H9 (cell line): Measurements from ENCODE around the gene DENND5A. TPM values are rescaled to one million over a fixed set of nuclear protein-coding genes. Genes with fewer than 3 reads are reported as not detected.

ENCODE experiments used
- DNase-seq: peaks from one replicate; pipeline ENCODE4 v3.0.0-alpha.2; 2017
- H2AFZ ChIP-seq: one replicate; pipeline ENCODE4 v1.6.1; 2013; ENCODE audit warnings: mild to moderate bottlenecking, low read length, control low read depth, moderate library complexity
- H2AK5ac ChIP-seq: 2 replicates; pipeline ENCODE4 v1.6.1; 2013; ENCODE audit warnings: low read length, control low read depth, mixed read lengths; ENCODE audit not compliant: insufficient read length
- H2BK120ac ChIP-seq: one replicate; pipeline ENCODE4 v1.6.1; 2013; ENCODE audit warnings: low read depth, mild to moderate bottlenecking, low read length, control low read depth, inconsistent platforms; ENCODE audit not compliant: poor library complexity, severe bottlenecking
- H2BK12ac ChIP-seq: 2 replicates; pipeline ENCODE4 v1.6.1; 2013; ENCODE audit warnings: low read length, control low read depth, mixed read lengths, low read depth; ENCODE audit not compliant: insufficient read length
- H2BK15ac ChIP-seq: 2 replicates; pipeline ENCODE4 v1.6.1; 2013; ENCODE audit warnings: low read depth, low read length, control low read depth
- H2BK20ac ChIP-seq: one replicate; pipeline ENCODE4 v1.6.1; 2013; ENCODE audit warnings: low read depth, mild to moderate bottlenecking, low read length, control low read depth, inconsistent platforms; ENCODE audit not compliant: poor library complexity, severe bottlenecking
- H2BK5ac ChIP-seq: 2 replicates; pipeline ENCODE4 v1.6.1; 2013; ENCODE audit warnings: low read length, control low read depth, mixed read lengths; ENCODE audit not compliant: insufficient read length
- H3K14ac ChIP-seq: 2 replicates; pipeline ENCODE4 v1.6.1; 2013; ENCODE audit warnings: low read length, control low read depth; ENCODE audit not compliant: insufficient read depth
- H3K18ac ChIP-seq: 2 replicates; pipeline ENCODE4 v1.6.1; 2013; ENCODE audit warnings: low read depth, mild to moderate bottlenecking, mixed read lengths, low read length, control low read depth; ENCODE audit not compliant: insufficient read length
- H3K23ac ChIP-seq: 2 replicates; pipeline ENCODE4 v1.6.1; 2013; ENCODE audit warnings: low read length, control low read depth, mixed read lengths, low read depth; ENCODE audit not compliant: insufficient read length
- H3K23me2 ChIP-seq: 2 replicates; pipeline ENCODE4 v1.6.1; 2013; ENCODE audit warnings: low read depth, mild to moderate bottlenecking, mixed read lengths, low read length, control low read depth; ENCODE audit not compliant: insufficient read length, poor library complexity, severe bottlenecking
- H3K27ac ChIP-seq: 2 replicates; pipeline ENCODE4 v1.5.1; 2013; ENCODE audit warnings: low read length, control low read depth, mixed read lengths, low read depth; ENCODE audit not compliant: insufficient read length
- H3K27me3 ChIP-seq: 2 replicates; pipeline ENCODE4 v1.6.1; 2013; ENCODE audit warnings: low read length, control low read depth, inconsistent platforms; ENCODE audit not compliant: insufficient read depth
- H3K4ac ChIP-seq: 2 replicates; pipeline ENCODE4 v1.6.1; 2013; ENCODE audit warnings: low read depth, mild to moderate bottlenecking, control low read depth, inconsistent platforms, low read length, moderate library complexity
- H3K4me1 ChIP-seq: 2 replicates; pipeline ENCODE4 v1.6.1; 2013; ENCODE audit warnings: low read length, control low read depth, inconsistent platforms; ENCODE audit not compliant: insufficient read depth
- H3K4me2 ChIP-seq: 2 replicates; pipeline ENCODE4 v1.6.1; 2013; ENCODE audit warnings: low read length, control low read depth, mixed read lengths; ENCODE audit not compliant: insufficient read length, insufficient read depth
- H3K56ac ChIP-seq: 2 replicates; pipeline ENCODE4 v1.6.1; 2013; ENCODE audit warnings: low read depth, mild to moderate bottlenecking, mixed read lengths, low read length, control low read depth; ENCODE audit not compliant: insufficient read length
- H3K79me1 ChIP-seq: 2 replicates; pipeline ENCODE4 v1.6.1; 2013; ENCODE audit warnings: low read depth, mild to moderate bottlenecking, moderate library complexity, low read length, control low read depth, inconsistent platforms; ENCODE audit not compliant: insufficient read depth, poor library complexity, severe bottlenecking
- H3K79me2 ChIP-seq: 2 replicates; pipeline ENCODE4 v1.6.1; 2013; ENCODE audit warnings: low read length, control low read depth, inconsistent platforms; ENCODE audit not compliant: insufficient read depth
- H3K9ac ChIP-seq: 2 replicates; pipeline ENCODE4 v1.6.1; 2013; ENCODE audit warnings: low read length, control low read depth, mixed read lengths; ENCODE audit not compliant: insufficient read length; ENCODE audit errors: extremely low read depth
- H3K9me3 ChIP-seq: one replicate; pipeline ENCODE4 v1.6.1; 2013; ENCODE audit warnings: low read depth, low read length, inconsistent platforms; ENCODE audit not compliant: control insufficient read depth
- H3T11ph ChIP-seq: one replicate; pipeline ENCODE4 v1.6.1; 2013; ENCODE audit warnings: mild to moderate bottlenecking, low read length, control low read depth, inconsistent platforms
- H4K20me1 ChIP-seq: one replicate; pipeline ENCODE4 v1.6.1; 2013; ENCODE audit not compliant: control insufficient read depth, insufficient read length, insufficient read depth
- H4K5ac ChIP-seq: 2 replicates; pipeline ENCODE4 v1.6.1; 2013; ENCODE audit warnings: low read depth, mild to moderate bottlenecking, mixed read lengths, low read length, control low read depth; ENCODE audit not compliant: insufficient read length
- H4K8ac ChIP-seq: replicated peaks from 2 replicates; pipeline ENCODE4 v1.6.1; 2013; ENCODE audit warnings: low read length, control low read depth, mixed read lengths, low read depth; ENCODE audit not compliant: insufficient read length
- H4K91ac ChIP-seq: 2 replicates; pipeline ENCODE4 v1.6.1; 2013; ENCODE audit warnings: low read depth, mild to moderate bottlenecking, moderate library complexity, mixed read lengths, low read length, control low read depth; ENCODE audit not compliant: insufficient read length
- H3K27ac Mint-ChIP-seq, 3 experiments: 2 replicates in 2 of 3; 3 replicates in 1 of 3; pipeline ENCODE4 v1.8.0; 2020 to 2021; ENCODE audit warnings: mixed read lengths in 3 of 3, mild to moderate bottlenecking in 1 of 3, moderate library complexity in 1 of 3
- H3K27me3 Mint-ChIP-seq: 2 replicates; pipeline ENCODE4 v1.8.0; 2021; ENCODE audit warnings: low read depth, mild to moderate bottlenecking, moderate library complexity, mixed read lengths
- H3K36me3 Mint-ChIP-seq, 3 experiments: 2 replicates in 2 of 3; 3 replicates in 1 of 3; pipeline ENCODE4 v1.8.0; 2020 to 2021; ENCODE audit warnings: low read depth in 3 of 3, mixed read lengths in 3 of 3; ENCODE audit not compliant: insufficient read depth in 1 of 3
- H3K4me1 Mint-ChIP-seq, 2 experiments: 2 replicates each; pipeline ENCODE4 v1.8.0; 2020; ENCODE audit warnings: mixed read lengths in 2 of 2
- H3K4me3 Mint-ChIP-seq, 2 experiments: 2 replicates in 1 of 2; 3 replicates in 1 of 2; pipeline ENCODE4 v1.8.0; 2020 to 2021; ENCODE audit warnings: mild to moderate bottlenecking in 2 of 2, mixed read lengths in 2 of 2, moderate library complexity in 1 of 2
- H3K9me3 Mint-ChIP-seq, 2 experiments: 2 replicates in 1 of 2; 3 replicates in 1 of 2; pipeline ENCODE4 v1.8.0; 2020; ENCODE audit warnings: mild to moderate bottlenecking in 2 of 2, mixed read lengths in 2 of 2, moderate library complexity in 1 of 2
- CTCF ChIP-seq: fragments of 200-600 bp; sonication (generic); conservative IDR thresholded peaks from 3 replicates; pipeline ENCODE4 v1.8.0; 2021; ENCODE audit warnings: antibody characterized with exemption, mild to moderate bottlenecking
- WGBS: extraction: QIAGEN DNeasy Blood & Tissue Kit; methylation state at CpG from one replicate; pipeline ENCODE4 v1.1.7; 2013; ENCODE audit warnings: missing lambda C conversion rate, low lambda C conversion rate, mixed read lengths; ENCODE audit not compliant: insufficient read length; ENCODE audit errors: extremely low coverage; 5-methylcytosine and 5-hydroxymethylcytosine counted together
- total RNA-seq: library from RNA; stranded (reverse); gene quantifications from 2 replicates; pipeline ENCODE4 v1.2.1, GENCODE V29; 2021

Gene DENND5A
- total RNA-seq, 1 experiment from 2014 or later = 59.6 TPM

- no peak overlapping the region for H4K5ac ChIP-seq
- H3K18ac ChIP-seq = no peak overlapping the region
- no peaks in the 10 kb centered on the region for H3K9me3 ChIP-seq
- H3K4me2 ChIP-seq = no peak overlapping the region
- no peak overlapping the region for H2BK5ac ChIP-seq
- H2AK5ac ChIP-seq = no peak overlapping the region
- H3K79me2 ChIP-seq = no peaks in the 10 kb centered on the region
- H4K20me1 ChIP-seq = peaks cover 2% of the 10 kb centered on the region
- H3K23ac ChIP-seq = no peak overlapping the region
- no peak overlapping the region for H2BK15ac ChIP-seq
- no peaks in the 10 kb centered on the region for H3K27me3 ChIP-seq
- no peak overlapping the region for H2BK120ac ChIP-seq
- peaks cover 49 to 57% (median 54%) of the 10 kb centered on the region in 3 experiments for H3K36me3 Mint-ChIP-seq
- H3K9ac ChIP-seq = no peak overlapping the region
- no peak overlapping the region for H3K56ac ChIP-seq
- no peak overlapping the region for H3K14ac ChIP-seq
- H4K91ac ChIP-seq = no peak overlapping the region
- no peak overlapping the region for H3K4me3 Mint-ChIP-seq
- no peak overlapping the region for H3K27ac ChIP-seq
- H2BK20ac ChIP-seq = no peak overlapping the region
- no peak overlapping the region for H3K27ac Mint-ChIP-seq
- no peaks in the 10 kb centered on the region for H3K4me1 ChIP-seq
- no peak for TF ChIP-seq CTCF
- no peak overlapping the region for H2AFZ ChIP-seq
- no peaks in the 10 kb centered on the region for H3K23me2 ChIP-seq
- no peak overlapping the region for H3K4ac ChIP-seq
- no peak overlapping the region for H3T11ph ChIP-seq
- no peak for DNase-seq
- no CpG with 5 or more reads among the region's 3 CpGs for WGBS
- no peak overlapping the region for H4K8ac ChIP-seq
- H2BK12ac ChIP-seq = no peak overlapping the region
- H3K27me3 Mint-ChIP-seq = no peaks in the 10 kb centered on the region
- peaks cover 30 to 37% of the 10 kb centered on the region in 2 experiments for H3K9me3 Mint-ChIP-seq
- H3K79me1 ChIP-seq = no peaks in the 10 kb centered on the region
- H3K4me1 Mint-ChIP-seq = no peaks in the 10 kb centered on the region
These were observed 77.5 kb downstream of the DENND5A start for GRCh38 chr11:9187616-9188015.
